CD4-positive, alpha-beta memory T cell (primary cell): ENCODE results near the gene OPRD1. TPM values are rescaled to one million over a fixed set of nuclear protein-coding genes. Genes with fewer than 3 reads are reported as not detected.

Source experiments
- CTCF ChIA-PET: fragments of 350-600 bp; sonication (Branson Sonifier 250); formaldehyde crosslinking; loops from one replicate; lab custom pipeline; 2021; ENCODE audit warnings: inconsistent platforms; ENCODE audit not compliant: partially characterized antibody; lab: Charles Lee
- POLR2A ChIA-PET: fragments of 350-600 bp; sonication (Branson Sonifier 250); formaldehyde crosslinking; loops from one replicate; lab custom pipeline; 2021; ENCODE audit not compliant: partially characterized antibody; lab: Charles Lee
- DNase-seq, 5 donors: peaks; one replicate each; pipeline versions ENCODE4 v3.0.0 to v3.0.0-alpha.2; 2020 to 2022; ENCODE audit warnings: mixed read lengths in 1 of 5
- H3K27ac ChIP-seq: one replicate; pipeline ENCODE4 v1.7.0; 2013; ENCODE audit warnings: low read depth, low read length
- H3K27me3 ChIP-seq: 2 replicates; pipeline ENCODE4 v1.7.0; 2013; ENCODE audit warnings: mild to moderate bottlenecking, low read length, moderate library complexity; ENCODE audit not compliant: insufficient read depth
- H3K36me3 ChIP-seq: 2 replicates; pipeline ENCODE4 v1.7.0; 2013; ENCODE audit warnings: mild to moderate bottlenecking, low read length, moderate library complexity; ENCODE audit not compliant: insufficient read depth
- H3K4me1 ChIP-seq: 2 replicates; pipeline ENCODE4 v1.7.0; 2013; ENCODE audit warnings: mild to moderate bottlenecking, low read length, moderate library complexity; ENCODE audit not compliant: insufficient read depth
- H3K4me3 ChIP-seq, 2 donors: one replicate each; pipeline ENCODE4 v1.7.0; 2013; ENCODE audit warnings: low read length in 2 of 2, mild to moderate bottlenecking in 1 of 2
- H3K9me3 ChIP-seq, 2 donors: one replicate each; pipeline ENCODE4 v1.7.0; 2013; ENCODE audit warnings: low read length in 2 of 2, control low read depth in 1 of 2; ENCODE audit not compliant: control insufficient read depth in 1 of 2
- H3K27ac Mint-ChIP-seq, 7 donors: one replicate each; pipeline ENCODE4 v1.8.0; 2020 to 2021; ENCODE audit warnings: mixed read lengths in 7 of 7, mild to moderate bottlenecking in 6 of 7, inconsistent platforms in 3 of 7, moderate library complexity in 3 of 7
- H3K27me3 Mint-ChIP-seq, 2 donors: one replicate each; pipeline ENCODE4 v1.8.0; 2020 to 2021; ENCODE audit warnings: mixed read lengths in 2 of 2
- H3K36me3 Mint-ChIP-seq, 2 donors: one replicate each; pipeline ENCODE4 v1.8.0; 2020 to 2021; ENCODE audit warnings: mixed read lengths in 2 of 2, inconsistent platforms in 1 of 2, mild to moderate bottlenecking in 1 of 2
- H3K4me1 Mint-ChIP-seq, 4 donors: one replicate each; pipeline ENCODE4 v1.8.0; 2020 to 2021; ENCODE audit warnings: mixed read lengths in 4 of 4, mild to moderate bottlenecking in 1 of 4
- H3K4me3 Mint-ChIP-seq, 8 donors: one replicate each; pipeline ENCODE4 v1.8.0; 2020 to 2021; ENCODE audit warnings: mixed read lengths in 8 of 8, mild to moderate bottlenecking in 7 of 8, moderate library complexity in 6 of 8, inconsistent platforms in 3 of 8
- H3K9me3 Mint-ChIP-seq, 8 donors: one replicate each; pipeline ENCODE4 v1.8.0; 2020 to 2021; ENCODE audit warnings: mixed read lengths in 8 of 8, mild to moderate bottlenecking in 5 of 8, inconsistent platforms in 3 of 8, moderate library complexity in 1 of 8
- intact Hi-C: fragments of 100-400 bp; cut with micrococcal nuclease; formaldehyde crosslinking; loops from one replicate; pipeline ENCODE4 v1.15.1; 2023
- polyA plus RNA-seq, 2 donors: library from polyadenylated mRNA; unstranded; fragments of 300-500 nt; fragmentation: Illumina TruSeq; gene quantifications; one replicate each; pipeline ENCODE4 v1.2.3, GENCODE V29; 2021
- total RNA-seq, 2 experiments: library from RNA; stranded (reverse); gene quantifications; one replicate each; pipeline ENCODE4 v1.2.3, GENCODE V29; 2021

The OPRD1 gene
- total and polyA plus RNA-seq, 4 experiments from 2014 or later: 0.03 TPM; not detected in 3

DNA sequence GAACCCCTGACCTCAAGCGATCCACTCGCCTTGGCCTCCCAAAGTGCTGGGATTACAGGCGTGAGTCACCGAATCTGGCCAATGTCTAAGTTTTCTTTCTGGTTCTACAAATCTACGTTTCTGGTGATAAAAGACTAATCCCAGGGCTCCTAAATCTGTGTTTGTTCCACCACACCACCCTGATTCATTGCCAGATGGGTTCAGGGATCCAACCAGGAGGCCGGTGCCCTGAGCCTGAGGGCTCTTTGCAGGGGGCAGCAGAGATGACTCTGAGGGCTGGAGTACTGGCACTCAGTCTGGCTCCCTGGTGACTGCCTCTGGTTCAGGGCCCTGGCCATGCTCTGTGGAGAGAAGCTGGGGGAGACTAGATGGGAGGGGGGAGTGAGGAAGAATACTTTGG, 10.5 kb upstream of the OPRD1 start:
- H3K4me1 Mint-ChIP-seq: peaks cover 0 to 2% (median under 1%) of the 10 kb centered on the region in 4 donors
- peaks cover 0 to 2% (median 0%) of the 10 kb centered on the region in 8 donors for H3K9me3 Mint-ChIP-seq
- Histone ChIP-seq H3K9me3 (no peaks in the 10 kb centered on the region), H3K27me3 (no peaks in the 10 kb centered on the region), H3K27ac (no peak overlapping the region), H3K36me3 (no peaks in the 10 kb centered on the region), H3K4me3 (no peak overlapping the region), H3K4me1 (no peaks in the 10 kb centered on the region)
- DNase-seq: no peak
- CTCF ChIA-PET: no interaction called here
- H3K36me3 Mint-ChIP-seq: no peaks in the 10 kb centered on the region
- H3K27me3 Mint-ChIP-seq: peaks cover 3 to 12% of the 10 kb centered on the region in 2 donors
- POLR2A ChIA-PET: no interaction called here
- intact Hi-C loops: no loop called here
- no peak overlapping the region for H3K4me3 Mint-ChIP-seq
- H3K27ac Mint-ChIP-seq: no peak overlapping the region

DNA sequence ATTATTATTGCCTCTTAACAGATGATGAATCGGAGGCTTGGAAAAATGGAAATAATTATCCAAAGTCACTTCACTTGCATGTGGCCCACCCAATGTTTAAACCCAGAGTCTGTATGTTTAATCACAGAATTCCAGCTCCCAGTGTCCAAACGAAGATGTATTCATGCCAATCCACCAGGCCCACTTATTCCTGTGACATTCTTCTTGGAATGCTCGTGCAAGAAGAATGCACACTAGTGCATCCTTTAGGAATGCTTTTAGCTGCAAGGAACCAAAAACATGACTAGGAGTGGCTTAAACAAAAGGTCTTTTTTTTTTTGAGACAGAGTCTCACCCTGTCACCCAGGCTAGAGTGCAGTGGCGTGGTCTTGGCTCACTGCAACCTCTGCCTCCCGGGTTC, 8.9 kb upstream of the OPRD1 start:
- ChIA-PET CTCF (no interaction called here), POLR2A (interaction anchor here (0.6 kb wide), 1 partner anchor 222 kb away, joined by 3 read pairs; no protein-coding TSS in a partner anchor)
- H3K36me3 Mint-ChIP-seq: no peaks in the 10 kb centered on the region

DNA sequence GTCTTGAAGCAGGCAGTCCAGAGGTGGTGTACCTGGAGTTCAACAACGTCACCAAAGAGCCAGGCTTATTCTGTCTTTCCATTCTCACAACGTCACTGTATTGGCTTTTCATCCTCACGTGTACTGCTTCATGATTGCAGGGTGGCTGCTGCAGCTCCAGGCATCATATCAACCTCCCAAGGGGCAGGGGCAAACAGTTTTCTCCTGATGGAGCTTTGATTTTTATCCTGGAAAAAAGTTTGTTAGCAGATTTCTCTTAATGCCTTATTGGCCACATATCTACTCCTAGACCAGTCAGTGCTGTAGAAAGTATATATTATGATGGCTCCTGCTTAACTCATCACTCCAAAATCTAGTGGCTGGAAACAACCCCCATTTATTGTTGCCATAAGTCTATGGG, 8.3 kb upstream of the OPRD1 start:
- CTCF ChIA-PET: no interaction called here

More for the DNA sequence above, 8.9 kb upstream of the OPRD1 start:
- Histone ChIP-seq H3K36me3 (no peaks in the 10 kb centered on the region), H3K4me1 (no peaks in the 10 kb centered on the region), H3K27me3 (no peaks in the 10 kb centered on the region), H3K9me3 (no peaks in the 10 kb centered on the region), H3K27ac (no peak overlapping the region), H3K4me3 (no peak overlapping the region)
- peaks cover 0 to 2% (median under 1%) of the 10 kb centered on the region in 4 donors for H3K4me1 Mint-ChIP-seq
- intact Hi-C loops: no loop called here
- peaks cover 0 to 2% (median 0%) of the 10 kb centered on the region in 8 donors for H3K9me3 Mint-ChIP-seq
- no peak overlapping the region for H3K4me3 Mint-ChIP-seq
- H3K27ac Mint-ChIP-seq: no peak overlapping the region
- no peak for DNase-seq
- peaks cover 3 to 11% of the 10 kb centered on the region in 2 donors for H3K27me3 Mint-ChIP-seq

DNA sequence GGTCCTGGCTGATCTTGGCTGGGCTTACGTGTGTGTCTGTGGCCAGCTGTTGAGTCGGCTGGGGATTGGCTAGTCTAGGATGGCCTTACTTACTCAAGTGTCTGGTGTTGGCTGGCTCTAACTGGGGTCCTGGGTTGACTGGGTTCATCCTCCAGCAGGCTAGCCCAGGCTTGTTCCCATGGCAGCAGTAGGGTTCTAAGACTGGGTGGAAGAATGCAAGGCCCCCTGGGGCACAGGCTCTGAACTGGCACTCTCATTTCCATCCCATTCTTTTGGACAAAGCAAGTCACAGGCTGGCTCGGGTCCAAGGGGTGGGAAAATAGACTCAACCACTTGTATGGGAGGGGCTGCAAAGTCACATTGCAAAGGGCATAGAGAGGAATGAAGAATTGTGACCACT, 7.9 kb upstream of the OPRD1 start:
- Mint-ChIP-seq H3K4me1 (no peaks in the 10 kb centered on the region), H3K4me3 (no peak overlapping the region), H3K36me3 (no peaks in the 10 kb centered on the region), H3K9me3 (peaks cover 0 to 2% (median 0%) of the 10 kb centered on the region in 8 donors), H3K27me3 (peaks cover 3 to 6% of the 10 kb centered on the region in 2 donors), H3K27ac (no peak overlapping the region)
- Histone ChIP-seq H3K4me3 (no peak overlapping the region), H3K27ac (no peak overlapping the region), H3K36me3 (no peaks in the 10 kb centered on the region), H3K27me3 (no peaks in the 10 kb centered on the region), H3K9me3 (no peaks in the 10 kb centered on the region), H3K4me1 (no peaks in the 10 kb centered on the region)
- POLR2A ChIA-PET: no interaction called here
- CTCF ChIA-PET: no interaction called here
- no peak for DNase-seq
- intact Hi-C loops: no loop called here

More for the DNA sequence above, 8.3 kb upstream of the OPRD1 start:
- no peaks in the 10 kb centered on the region for H3K4me1 ChIP-seq
- H3K27me3 ChIP-seq: no peaks in the 10 kb centered on the region
- intact Hi-C loops: no loop called here
- Mint-ChIP-seq H3K9me3 (peaks cover 0 to 2% (median 0%) of the 10 kb centered on the region in 8 donors), H3K4me3 (no peak overlapping the region), H3K27ac (no peak overlapping the region), H3K27me3 (peaks cover 3 to 8% of the 10 kb centered on the region in 2 donors), H3K36me3 (no peaks in the 10 kb centered on the region), H3K4me1 (peaks cover 0 to 1% (median under 1%) of the 10 kb centered on the region in 4 donors)
- no peak overlapping the region for H3K4me3 ChIP-seq
- no peaks in the 10 kb centered on the region for H3K9me3 ChIP-seq
- no peak overlapping the region for H3K27ac ChIP-seq
- no peak for DNase-seq
- POLR2A ChIA-PET: no interaction called here
- H3K36me3 ChIP-seq: no peaks in the 10 kb centered on the region

DNA sequence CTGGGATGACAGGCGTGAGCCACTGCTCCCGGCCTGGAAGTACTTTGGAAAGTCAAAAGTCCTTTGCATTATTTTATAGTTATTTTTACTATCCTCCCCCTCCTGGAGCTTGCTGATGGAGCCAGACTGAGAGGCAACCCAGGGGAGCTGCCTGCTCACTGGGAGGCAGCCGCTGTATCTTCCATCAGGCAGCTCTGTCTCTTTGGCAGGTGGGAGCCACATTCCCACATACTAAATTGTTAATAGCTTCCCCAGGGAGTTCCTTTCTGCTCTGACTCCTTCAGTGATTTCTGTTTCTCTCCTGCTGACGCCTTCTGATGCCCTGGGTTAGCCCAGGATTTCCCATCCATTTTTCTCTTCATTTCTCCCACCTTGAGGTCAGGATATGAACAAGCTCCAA, 4.9 kb upstream of the OPRD1 start:
- Mint-ChIP-seq H3K4me1 (no peaks in the 10 kb centered on the region), H3K27me3 (peaks cover 19 to 22% of the 10 kb centered on the region in 2 donors), H3K27ac (no peak overlapping the region), H3K9me3 (peaks cover 0 to 2% (median 0%) of the 10 kb centered on the region in 8 donors), H3K36me3 (no peaks in the 10 kb centered on the region), H3K4me3 (no peak overlapping the region)
- DNase-seq: no peak
- no peak overlapping the region for H3K4me3 ChIP-seq
- intact Hi-C loops: no loop called here
- H3K27ac ChIP-seq: no peak overlapping the region
- ChIA-PET POLR2A (interaction anchor here (0.5 kb wide), 1 partner anchor 436 kb away, joined by 3 read pairs; no protein-coding TSS in a partner anchor), CTCF (no interaction called here)
- H3K4me1 ChIP-seq: no peaks in the 10 kb centered on the region
- no peaks in the 10 kb centered on the region for H3K36me3 ChIP-seq
- peaks cover 12% of the 10 kb centered on the region for H3K27me3 ChIP-seq
- H3K9me3 ChIP-seq: no peaks in the 10 kb centered on the region

DNA sequence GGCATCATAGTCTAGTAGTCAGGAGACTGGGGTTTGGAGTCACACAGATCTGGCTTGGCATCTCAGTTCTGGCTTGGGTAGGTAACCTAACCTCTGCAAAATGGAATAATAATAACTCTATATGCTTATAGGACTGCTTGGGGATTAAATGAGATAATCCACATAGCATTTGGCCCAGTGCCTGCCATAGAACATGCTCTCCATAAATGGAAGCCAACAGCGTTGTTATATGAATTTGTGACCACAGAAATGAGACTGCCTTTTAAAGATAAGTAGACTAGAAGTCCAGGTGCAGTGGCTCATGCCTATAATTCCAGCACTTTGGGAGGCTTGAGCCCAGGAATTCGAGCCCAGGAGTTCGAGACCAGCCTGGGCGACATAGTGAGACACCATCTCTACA, 4.0 kb upstream of the OPRD1 start:
- CTCF ChIA-PET: no interaction called here
- POLR2A ChIA-PET: no interaction called here
- Mint-ChIP-seq H3K27me3 (peaks cover 22 to 27% of the 10 kb centered on the region in 2 donors), H3K4me1 (peaks cover 0 to 2% (median 0%) of the 10 kb centered on the region in 4 donors), H3K9me3 (peaks cover 0 to 2% (median 0%) of the 10 kb centered on the region in 8 donors), H3K36me3 (no peaks in the 10 kb centered on the region), H3K4me3 (no peak overlapping the region), H3K27ac (no peak overlapping the region)
- Histone ChIP-seq H3K36me3 (no peaks in the 10 kb centered on the region), H3K27me3 (peaks cover 15% of the 10 kb centered on the region), H3K4me1 (no peaks in the 10 kb centered on the region), H3K9me3 (no peaks in the 10 kb centered on the region), H3K4me3 (no peak overlapping the region), H3K27ac (no peak overlapping the region)
- intact Hi-C loops: no loop called here
- no peak for DNase-seq

DNA sequence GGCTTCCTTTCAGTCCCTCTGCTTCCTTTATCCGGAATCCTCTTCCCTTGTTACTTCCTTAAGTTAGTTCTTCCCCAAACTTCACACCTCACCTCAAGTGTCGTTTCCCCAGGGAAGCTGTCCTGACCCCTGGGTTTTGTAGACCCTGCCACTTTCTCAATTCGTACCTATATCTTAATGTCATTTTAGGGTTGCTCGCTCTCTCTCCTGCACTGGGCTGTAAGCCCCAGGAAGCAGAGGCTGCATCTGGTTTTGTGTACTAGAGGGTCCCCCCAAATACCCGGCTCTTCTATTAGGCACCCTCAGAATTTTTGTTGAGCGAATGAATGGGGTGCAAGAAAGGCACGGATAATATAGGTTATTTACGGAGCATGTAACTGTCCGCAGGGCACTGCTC, 603 bp upstream of the OPRD1 start:
- Mint-ChIP-seq H3K4me3 (peak overlapping the region in 1 of 8 donors; percentile 51), H3K27me3 (peaks cover 43 to 44% of the 10 kb centered on the region in 2 donors), H3K9me3 (peaks cover 0 to under 1% (median 0%) of the 10 kb centered on the region in 8 donors), H3K27ac (peak overlapping the region in 1 of 7 donors; percentile 35), H3K36me3 (no peaks in the 10 kb centered on the region), H3K4me1 (peaks cover 0 to 6% (median 2%) of the 10 kb centered on the region in 4 donors)
- Histone ChIP-seq H3K4me1 (no peaks in the 10 kb centered on the region), H3K9me3 (no peaks in the 10 kb centered on the region), H3K4me3 (no peak overlapping the region), H3K27me3 (peaks cover 18% of the 10 kb centered on the region), H3K27ac (no peak overlapping the region), H3K36me3 (no peaks in the 10 kb centered on the region)
- POLR2A ChIA-PET: no interaction called here
- CTCF ChIA-PET: no interaction called here
- no peak for DNase-seq
- intact Hi-C loops: no loop called here
